HepG2 (cell line): ENCODE results near the gene SPRR5.

Experiments
- HNRNPL ChIP-seq: fragments of 200-400 bp; formaldehyde crosslinking; IDR thresholded peaks from 2 replicates; pipeline ENCODE4 v1.6.1; 2017; ENCODE audit warnings: mild to moderate bottlenecking, low read depth, low read length
- YEATS2 ChIP-seq: sonication (generic); formaldehyde crosslinking; IDR thresholded peaks from 2 replicates; pipeline ENCODE4 v1.4.0; 2020; ENCODE audit warnings: missing genetic modification reagents, borderline replicate concordance

- TF ChIP-seq YEATS2 (no peak), HNRNPL (no peak)
Observed at GRCh38 chr1:152964536-152964935, 17.5 kb downstream of the SPRR5 start.
